Prostate gland (tissue), 2 donors: ENCODE results near the gene ASCL5. TPM values are rescaled to one million over a fixed set of nuclear protein-coding genes. Genes with fewer than 3 reads are reported as not detected.

Experiments
- DNase-seq: peaks from one replicate; pipeline ENCODE4 v3.0.0-alpha.2; 2019; ENCODE audit warnings: low spot score
- H3K27ac ChIP-seq, 2 donors: fragments of 200-600 bp; sonication (generic); 2 replicates each; pipeline ENCODE4 v1.5.1; 2017 to 2019
- H3K27me3 ChIP-seq: fragments of 200-600 bp; sonication (generic); replicated peaks from 2 replicates; pipeline ENCODE4 v1.5.1; 2019; ENCODE audit not compliant: insufficient read depth
- H3K36me3 ChIP-seq, 2 donors: fragments of 200-600 bp; sonication (generic); 1 replicate in 1 of 2; 2 replicates in 1 of 2; pipeline versions ENCODE4 v1.5.1 to v1.8.1; 2017 to 2019
- H3K4me1 ChIP-seq: fragments of 200-600 bp; sonication (generic); replicated peaks from 2 replicates; pipeline ENCODE4 v1.5.1; 2019
- H3K4me3 ChIP-seq, 2 donors: fragments of 200-600 bp; sonication (generic); 2 replicates each; pipeline ENCODE4 v1.5.1; 2017 to 2019
- H3K9me3 ChIP-seq: fragments of 200-600 bp; sonication (generic); 2 replicates; pipeline ENCODE4 v1.5.1; 2017
- POLR2A ChIP-seq: fragments of 450-650 bp; IDR thresholded peaks from one replicate; pipeline ENCODE4 v1.6.1; 2016; ENCODE audit warnings: antibody characterized with exemption, mild to moderate bottlenecking
- POLR2AphosphoS5 ChIP-seq: sonication (generic); formaldehyde crosslinking; IDR thresholded peaks from one replicate; pipeline ENCODE4 v1.6.1; 2017; ENCODE audit warnings: antibody characterized with exemption
- WGBS: methylation state at CpG from one replicate; pipeline ENCODE4 v1.1.5; 2018; 5-methylcytosine and 5-hydroxymethylcytosine counted together
- intact Hi-C: fragments of 100-400 bp; cut with DNase I; formaldehyde crosslinking; loops from one replicate; pipeline ENCODE4 v1.14.2; 2022
- total RNA-seq, 2 donors: library from RNA; depleted of rRNA; stranded (reverse); fragments of >200 nt; gene quantifications; one replicate each; pipeline ENCODE4 v1.1.0, GENCODE V29; 2016
- TF ChIP-seq, protein P1 (sequence below), 4 experiments: fragments of 200-600 bp in 2 of 4; fragments of 450-650 bp in 2 of 4; sonication (generic) in 2 of 4; IDR thresholded peaks; 1 replicate in 3 of 4; 2 replicates in 1 of 4; pipeline ENCODE4 v1.5.1; 2016 to 2019; ENCODE audit warnings: antibody characterized with exemption in 4 of 4, mild to moderate bottlenecking in 2 of 4, moderate library complexity in 2 of 4

The ASCL5 gene
- total RNA-seq, 2 donors from 2014 or later = not detected

DNA sequence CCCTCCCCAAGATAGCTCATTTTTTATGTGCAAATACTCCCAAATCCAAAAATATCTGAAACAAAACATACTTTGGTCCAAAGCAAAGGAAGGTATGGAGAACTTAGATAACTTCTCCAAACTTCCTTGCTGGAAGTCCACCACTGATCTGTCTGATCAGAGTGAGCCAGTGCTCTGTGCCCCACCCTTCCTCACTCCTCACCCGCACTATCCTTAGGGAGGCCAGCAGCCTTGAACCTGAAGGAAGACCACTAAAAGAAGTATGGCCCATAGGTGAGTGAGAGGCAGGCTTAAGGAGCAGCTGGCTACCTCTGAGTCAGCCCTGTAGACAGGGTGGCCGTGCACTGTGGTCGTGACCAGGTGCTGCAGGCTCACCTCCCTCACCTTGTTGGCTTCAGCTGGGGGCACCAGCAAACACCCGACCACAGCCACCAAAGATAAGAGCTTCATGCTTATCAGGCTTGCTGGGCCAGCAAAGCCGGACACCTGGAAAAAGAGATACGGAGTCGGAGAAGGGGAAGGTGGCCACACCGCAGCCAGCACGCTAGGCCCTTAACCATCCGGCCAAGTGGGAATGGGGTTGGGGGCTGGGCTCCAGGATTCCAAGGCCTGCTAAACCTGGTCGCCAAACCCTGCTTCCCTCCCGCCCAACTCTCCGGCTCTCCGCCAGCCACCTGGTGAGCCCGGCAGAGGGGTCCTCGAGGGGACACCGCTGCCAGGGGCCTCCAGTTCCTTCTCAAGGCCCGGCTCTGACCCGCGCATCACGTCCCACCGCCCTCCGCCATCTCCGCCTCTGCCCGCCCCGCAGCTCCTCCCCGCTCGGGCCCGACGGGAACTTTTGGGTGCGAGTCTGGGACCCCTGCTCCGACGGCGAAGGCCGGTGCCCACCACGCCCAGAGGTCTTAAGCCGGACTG lies 26.7 kb upstream of the ASCL5 start:
- H3K27me3 ChIP-seq = no peaks in the 10 kb centered on the region
- no peak for DNase-seq
- H3K4me3 ChIP-seq = peak overlapping the region; percentile 59 to 89
- H3K36me3 ChIP-seq = peaks cover 0 to 6% of the 10 kb centered on the region in 2 donors
- no peaks in the 10 kb centered on the region for H3K9me3 ChIP-seq
- TF ChIP-seq, protein P1, sequence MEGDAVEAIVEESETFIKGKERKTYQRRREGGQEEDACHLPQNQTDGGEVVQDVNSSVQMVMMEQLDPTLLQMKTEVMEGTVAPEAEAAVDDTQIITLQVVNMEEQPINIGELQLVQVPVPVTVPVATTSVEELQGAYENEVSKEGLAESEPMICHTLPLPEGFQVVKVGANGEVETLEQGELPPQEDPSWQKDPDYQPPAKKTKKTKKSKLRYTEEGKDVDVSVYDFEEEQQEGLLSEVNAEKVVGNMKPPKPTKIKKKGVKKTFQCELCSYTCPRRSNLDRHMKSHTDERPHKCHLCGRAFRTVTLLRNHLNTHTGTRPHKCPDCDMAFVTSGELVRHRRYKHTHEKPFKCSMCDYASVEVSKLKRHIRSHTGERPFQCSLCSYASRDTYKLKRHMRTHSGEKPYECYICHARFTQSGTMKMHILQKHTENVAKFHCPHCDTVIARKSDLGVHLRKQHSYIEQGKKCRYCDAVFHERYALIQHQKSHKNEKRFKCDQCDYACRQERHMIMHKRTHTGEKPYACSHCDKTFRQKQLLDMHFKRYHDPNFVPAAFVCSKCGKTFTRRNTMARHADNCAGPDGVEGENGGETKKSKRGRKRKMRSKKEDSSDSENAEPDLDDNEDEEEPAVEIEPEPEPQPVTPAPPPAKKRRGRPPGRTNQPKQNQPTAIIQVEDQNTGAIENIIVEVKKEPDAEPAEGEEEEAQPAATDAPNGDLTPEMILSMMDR (IDR thresholded peaks at IDR 0.05) = no peak
- no peak for TF ChIP-seq POLR2A
- no peak for TF ChIP-seq POLR2AphosphoS5
- WGBS = 2% methylated on average over 37 of the region's 37 CpGs
- intact Hi-C loops = loop anchor here (2.0 kb wide), 1 partner anchor 17 kb away; no protein-coding TSS in a partner anchor
- H3K4me1 ChIP-seq = no peaks in the 10 kb centered on the region
- H3K27ac ChIP-seq = peak overlapping the region; percentile 25 to 73

DNA sequence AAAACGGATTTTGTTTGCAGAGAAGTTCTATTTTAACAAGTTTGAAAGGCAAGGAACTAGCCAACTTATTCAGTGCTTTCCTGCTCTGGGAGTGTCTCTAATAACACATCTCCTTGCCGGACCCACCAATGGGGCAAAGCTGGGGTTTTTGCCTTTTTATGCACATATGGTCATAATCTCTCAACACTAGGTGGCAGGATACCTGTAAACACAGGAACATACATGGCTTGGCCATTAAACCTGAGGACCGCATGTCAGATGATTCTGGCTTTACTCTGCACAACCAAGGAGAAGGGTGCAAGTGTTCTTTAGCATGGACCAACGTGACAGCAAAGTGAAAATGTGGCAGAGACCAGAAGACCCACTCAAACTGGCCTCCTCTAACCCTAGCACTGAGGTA lies 22.4 kb upstream of the ASCL5 start:
- Histone ChIP-seq H3K27me3 (no peaks in the 10 kb centered on the region), H3K36me3 (peaks cover 2 to 24% of the 10 kb centered on the region in 2 donors), H3K4me1 (no peaks in the 10 kb centered on the region), H3K4me3 (no peak overlapping the region), H3K9me3 (no peaks in the 10 kb centered on the region), H3K27ac (no peak overlapping the region)
- TF ChIP-seq POLR2A = no peak
- no peak for TF ChIP-seq POLR2AphosphoS5
- TF ChIP-seq, protein P1 (IDR thresholded peaks at IDR 0.05) = peak in 3 of 4 experiments; percentile 47 to 49 (median 47)
- DNase-seq = no peak
- intact Hi-C loops = no loop called here
- 62% methylated on average over 4 of the region's 4 CpGs for whole genome bisulfite sequencing

DNA sequence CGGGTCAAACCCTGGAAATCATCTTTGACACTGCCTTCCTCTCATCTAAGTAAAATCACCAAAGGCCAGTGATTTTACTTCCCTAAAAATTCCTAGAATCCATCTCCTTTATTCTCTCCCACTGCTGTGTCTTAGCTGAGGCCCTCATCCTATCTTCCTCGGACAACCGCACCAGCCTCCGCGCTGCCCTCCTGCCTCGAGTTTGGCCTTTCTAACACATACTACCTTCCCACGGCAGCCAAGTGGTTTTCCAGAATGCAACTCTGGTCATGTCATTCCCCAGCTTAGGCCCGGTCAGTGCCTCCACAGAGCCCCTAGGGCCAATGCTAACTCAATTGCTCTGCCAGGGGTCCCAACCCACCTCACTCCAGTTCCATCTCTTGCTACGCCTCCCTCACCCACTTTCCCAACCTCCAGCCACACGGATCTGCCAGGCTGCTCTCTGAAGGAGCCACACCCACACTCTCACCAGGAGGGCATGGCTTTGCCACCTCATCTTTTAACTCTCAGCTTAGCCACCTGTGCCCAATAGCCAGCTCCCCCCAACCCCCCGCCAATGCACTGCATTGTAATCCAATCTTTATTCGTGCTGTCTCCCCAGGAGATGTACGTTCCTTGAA lies 20.5 kb upstream of the ASCL5 start:
- peaks cover 2 to 36% of the 10 kb centered on the region in 2 donors for H3K36me3 ChIP-seq
- intact Hi-C loops = no loop called here
- WGBS = 84% methylated on average over 12 of the region's 13 CpGs

DNA sequence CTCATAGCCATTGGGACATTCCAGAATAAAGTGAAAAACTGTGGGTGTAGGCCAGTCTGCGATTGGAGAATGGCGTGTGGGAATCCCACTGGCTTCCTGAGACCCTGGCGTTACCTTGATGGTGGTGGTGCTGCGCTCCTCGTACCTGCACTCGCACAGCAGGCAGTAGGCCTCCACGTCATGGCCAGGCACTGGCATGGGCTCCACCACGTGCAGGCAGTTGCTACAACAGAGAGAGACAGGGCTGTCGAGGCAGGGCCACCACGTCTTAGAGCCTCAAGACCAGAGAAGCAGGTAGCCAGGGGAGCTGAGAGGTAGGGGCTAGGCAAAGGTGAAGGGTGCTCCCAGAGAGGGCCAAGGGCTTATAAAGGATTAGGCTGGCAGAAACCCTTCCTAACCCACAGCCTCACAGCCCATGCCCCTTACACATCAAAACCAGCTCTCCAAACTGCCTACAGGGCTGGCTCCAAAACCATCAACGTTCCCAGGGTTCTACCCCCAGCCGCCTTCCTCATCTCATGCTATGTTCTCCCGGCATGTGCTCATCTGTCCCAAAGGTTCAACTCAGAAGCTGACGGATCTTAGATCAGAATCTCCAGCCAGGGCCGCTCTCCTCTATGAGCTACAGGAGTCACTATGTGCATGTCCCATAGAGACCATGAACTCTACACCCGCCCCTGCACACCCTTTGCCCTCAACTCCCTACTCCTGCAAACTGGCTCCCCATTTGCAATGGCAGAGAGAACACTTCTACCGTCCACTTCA lies 19.8 kb upstream of the ASCL5 start:
- Histone ChIP-seq H3K27ac (no peak overlapping the region), H3K9me3 (no peaks in the 10 kb centered on the region), H3K36me3 (peaks cover 2 to 36% of the 10 kb centered on the region in 2 donors), H3K27me3 (no peaks in the 10 kb centered on the region), H3K4me1 (no peaks in the 10 kb centered on the region), H3K4me3 (no peak overlapping the region)
- intact Hi-C loops = no loop called here
- DNase-seq = no peak
- 95% methylated on average over 16 of the region's 17 CpGs for WGBS
- TF ChIP-seq POLR2AphosphoS5 (no peak), POLR2A (no peak)
- TF ChIP-seq, protein P1 (IDR thresholded peaks at IDR 0.05) = no peak

More for the DNA sequence above, 20.5 kb upstream of the ASCL5 start:
- Histone ChIP-seq H3K27me3 (no peaks in the 10 kb centered on the region), H3K9me3 (no peaks in the 10 kb centered on the region), H3K4me3 (no peak overlapping the region), H3K4me1 (no peaks in the 10 kb centered on the region), H3K27ac (no peak overlapping the region)
- DNase-seq = no peak
- TF ChIP-seq, protein P1 (IDR thresholded peaks at IDR 0.05) = no peak
- TF ChIP-seq POLR2AphosphoS5 = no peak
